Measurements from ENCODE around the gene DNAJC17. TPM values are rescaled to one million over a fixed set of nuclear protein-coding genes. Genes with fewer than 3 reads are reported as not detected.

The DNAJC17 gene
- total RNA-seq, 4 donors from 2014 or later = 6.0 to 56.9 (median 22.3) TPM

DNA sequence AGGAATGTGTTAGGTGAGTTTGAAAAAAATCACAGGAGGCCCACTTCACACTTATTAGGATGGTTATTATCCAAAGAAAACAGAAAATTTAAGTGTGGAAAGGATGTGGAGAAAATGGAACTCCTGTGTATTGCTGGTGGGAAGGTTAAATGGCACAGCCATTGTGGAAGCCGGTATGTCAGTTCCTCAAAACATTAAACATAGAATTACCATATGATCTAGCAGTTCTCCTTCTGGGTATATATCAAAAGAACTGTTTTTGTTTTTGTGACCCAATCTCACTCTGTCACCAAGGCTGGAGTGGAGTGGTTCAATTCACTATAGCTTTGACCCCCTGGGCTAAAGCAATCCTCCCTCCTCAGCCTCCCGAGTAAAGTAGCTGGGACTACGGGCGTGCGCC lies 10.8 kb downstream of the DNAJC17 start:
- H3K4me1 ChIP-seq = peaks cover 0 to 57% (median 20%) of the 10 kb centered on the region in 4 donors
- no peaks in the 10 kb centered on the region for H3K9me3 ChIP-seq
- in situ Hi-C loops (cut with MboI; ENCODE audit: low pct_ligation_motif_present in 1 of 4, low pct_unique_long_range_greater_than_20kb in 1 of 4, low sequenced_read_pairs in 3 of 4) (no loop called here), intact Hi-C loops (cut with DNase I; ENCODE audit: low total_unique reads) (no loop called here)
- peak overlapping the region in 1 of 4 donors; percentile 78 for H3K27ac ChIP-seq
- no peaks in the 10 kb centered on the region for H3K36me3 ChIP-seq
- no peak overlapping the region for H3K4me3 ChIP-seq
- no peak for DNase-seq
- H3K27me3 ChIP-seq = no peaks in the 10 kb centered on the region
- 92 to 100% methylated on average over 5 of the region's 5 CpGs for WGBS, 2 donors (ENCODE audit: low coverage in 1 of 2)
- TF ChIP-seq POLR2A (IDR thresholded peaks at IDR 0.05) = no peak

DNA sequence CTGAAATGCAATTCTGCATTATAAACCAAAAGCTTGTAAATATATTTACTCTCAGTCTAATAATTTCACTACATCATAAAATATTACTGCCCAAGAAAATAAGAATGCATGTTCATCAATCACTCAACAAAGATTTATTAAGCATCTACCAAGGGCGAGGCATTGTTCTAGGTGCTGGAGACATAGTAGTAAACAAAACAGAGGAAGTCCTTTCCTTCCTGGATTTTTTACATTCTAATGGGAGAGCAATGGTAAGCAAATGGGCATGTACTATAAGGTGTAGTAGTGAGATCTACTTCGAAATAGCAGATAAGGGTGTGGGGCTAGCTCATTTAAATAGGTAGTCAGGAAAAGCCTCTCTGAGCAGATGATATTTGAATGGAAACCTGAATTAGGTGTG lies 11.2 kb downstream of the DNAJC17 start:
- WGBS, 2 donors (ENCODE audit: low coverage in 1 of 2) = 75 to 82% methylated on average over 2 of the region's 2 CpGs
- in situ Hi-C loops (cut with MboI; ENCODE audit: low pct_ligation_motif_present in 1 of 4, low pct_unique_long_range_greater_than_20kb in 1 of 4, low sequenced_read_pairs in 3 of 4) (no loop called here), intact Hi-C loops (cut with DNase I; ENCODE audit: low total_unique reads) (no loop called here)
- Histone ChIP-seq H3K9me3 (no peaks in the 10 kb centered on the region), H3K4me1 (peaks cover 0 to 61% (median 20%) of the 10 kb centered on the region in 4 donors), H3K36me3 (no peaks in the 10 kb centered on the region), H3K27ac (peak overlapping the region in 3 of 4 donors; percentile 2 to 78 (median 77)), H3K4me3 (no peak overlapping the region), H3K27me3 (no peaks in the 10 kb centered on the region)
- DNase-seq = no peak
- TF ChIP-seq CTCF (IDR thresholded peaks at IDR 0.05) (no peak), POLR2AphosphoS5 (IDR thresholded peaks at IDR 0.05) (no peak), EP300 (IDR thresholded peaks at IDR 0.05; ENCODE audit: low read depth) (no peak), POLR2A (IDR thresholded peaks at IDR 0.05) (no peak)

GRCh38 chr15:40793216-40793989 lies 13.9 kb downstream of the DNAJC17 start:
- TF ChIP-seq POLR2A (IDR thresholded peaks at IDR 0.05) = no peak
- TF ChIP-seq POLR2AphosphoS5 (IDR thresholded peaks at IDR 0.05) = peak in 2 of 3 donors; percentile 68 to 72
- no peak for TF ChIP-seq CTCF (IDR thresholded peaks at IDR 0.05)
- TF ChIP-seq EP300 (IDR thresholded peaks at IDR 0.05; ENCODE audit: low read depth) = peak; percentile 57
- in situ Hi-C loops (cut with MboI; ENCODE audit: low pct_ligation_motif_present in 1 of 4, low pct_unique_long_range_greater_than_20kb in 1 of 4, low sequenced_read_pairs in 3 of 4) = no loop called here
- no peaks in the 10 kb centered on the region for H3K36me3 ChIP-seq
- peak; percentile 87 for DNase-seq
- WGBS, 2 donors (ENCODE audit: low coverage in 1 of 2) = 60 to 83% methylated on average over 1 to 9 of the region's 9 CpGs
- no peaks in the 10 kb centered on the region for H3K9me3 ChIP-seq
- peaks cover 0 to 77% (median 34%) of the 10 kb centered on the region in 4 donors for H3K4me1 ChIP-seq
- H3K27ac ChIP-seq = peak overlapping the region; percentile 67 to 78 (median 76)
- intact Hi-C loops (cut with DNase I; ENCODE audit: low total_unique reads) = no loop called here
- H3K27me3 ChIP-seq = no peaks in the 10 kb centered on the region
- H3K4me3 ChIP-seq = no peak overlapping the region

DNA sequence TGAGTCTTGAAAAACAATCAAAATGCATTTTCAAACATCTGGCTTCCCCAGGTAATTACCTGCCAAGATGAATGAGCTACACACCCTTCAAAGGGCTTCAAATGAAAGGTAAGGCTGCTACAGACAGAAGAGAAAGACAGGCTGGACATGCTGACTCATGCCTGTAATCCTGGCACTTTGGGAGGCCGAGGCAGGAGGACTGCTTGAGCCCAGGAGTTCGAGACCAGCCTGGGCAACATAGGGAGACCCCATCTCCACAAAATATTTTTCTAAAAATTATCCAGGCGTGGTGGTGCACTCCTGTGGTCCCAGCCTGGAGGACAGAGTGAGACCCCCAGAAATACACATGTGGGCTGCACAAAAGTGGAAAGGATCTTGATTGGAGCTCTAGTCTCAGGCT lies 14.9 kb downstream of the DNAJC17 start:
- Histone ChIP-seq H3K4me1 (peaks cover 0 to 87% (median 44%) of the 10 kb centered on the region in 4 donors), H3K36me3 (no peaks in the 10 kb centered on the region), H3K27me3 (no peaks in the 10 kb centered on the region), H3K9me3 (no peaks in the 10 kb centered on the region), H3K27ac (peak overlapping the region; percentile 44 to 78 (median 70)), H3K4me3 (no peak overlapping the region)
- DNase-seq = no peak
- intact Hi-C loops (cut with DNase I; ENCODE audit: low total_unique reads) (no loop called here), in situ Hi-C loops (cut with MboI; ENCODE audit: low pct_ligation_motif_present in 1 of 4, low pct_unique_long_range_greater_than_20kb in 1 of 4, low sequenced_read_pairs in 3 of 4) (no loop called here)
- no peak for TF ChIP-seq POLR2A (IDR thresholded peaks at IDR 0.05)
- no peak for TF ChIP-seq EP300 (IDR thresholded peaks at IDR 0.05; ENCODE audit: low read depth)
- TF ChIP-seq POLR2AphosphoS5 (IDR thresholded peaks at IDR 0.05) = no peak
- TF ChIP-seq CTCF (IDR thresholded peaks at IDR 0.05) = no peak
- WGBS, 2 donors (ENCODE audit: low coverage in 1 of 2) = 91% methylated on average over 3 of the region's 3 CpGs; no CpG with 5 or more reads in 1 of the 2 donors
